D341Med (cell line): ENCODE results near the gene PFDN2.
"Not testable (repeated sequence)": the region's sequence is repeated elsewhere in the genome, so short reads cannot be mapped to it uniquely, and the experiment has no call there.

Experiments
- DNase-seq: peaks from one replicate; pipeline ENCODE4 v3.0.0; 2012; ENCODE audit warnings: low spot score

PFDN2 gene

DNA sequence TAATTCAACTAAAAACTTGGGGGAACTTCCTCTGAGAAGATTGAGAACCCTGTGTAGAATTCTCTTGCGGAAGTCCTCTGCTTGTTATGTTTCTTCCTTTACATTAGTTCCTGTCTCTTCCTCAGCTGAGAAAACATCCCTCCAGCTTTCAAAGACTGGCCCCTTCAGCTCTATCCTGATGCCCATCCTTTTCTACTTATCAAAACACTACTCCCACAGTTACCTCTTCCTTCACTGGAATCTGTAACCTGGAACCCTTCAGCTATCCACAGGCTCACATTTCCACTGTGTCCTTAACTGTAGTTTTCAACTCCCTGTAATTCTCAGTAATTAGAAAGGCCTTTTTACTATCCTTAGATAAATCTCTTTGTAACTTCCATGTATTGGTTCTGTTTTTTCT lies 20.6 kb upstream of the PFDN2 start:
- no peak for DNase-seq

DNA sequence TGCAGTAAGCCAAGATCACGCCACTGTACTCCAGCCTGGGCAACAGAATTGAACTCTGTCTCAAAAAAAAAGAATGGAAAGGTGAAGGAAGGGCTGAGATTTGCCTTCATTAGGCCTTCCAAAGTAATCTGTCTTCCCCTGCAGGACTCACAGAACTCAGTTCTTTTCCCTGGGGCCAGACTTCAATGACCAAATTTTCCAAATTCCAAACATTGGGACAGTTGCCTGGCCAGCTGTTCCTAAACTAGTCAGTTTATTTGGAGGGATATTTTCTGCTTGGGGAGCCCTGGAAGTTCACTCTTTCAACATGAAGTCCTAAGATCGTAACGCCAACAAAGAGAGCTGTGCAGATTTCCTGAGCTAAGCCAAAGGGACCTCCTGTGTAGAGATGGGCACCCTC lies 20.0 kb upstream of the PFDN2 start:
- DNase-seq, result no peak

DNA sequence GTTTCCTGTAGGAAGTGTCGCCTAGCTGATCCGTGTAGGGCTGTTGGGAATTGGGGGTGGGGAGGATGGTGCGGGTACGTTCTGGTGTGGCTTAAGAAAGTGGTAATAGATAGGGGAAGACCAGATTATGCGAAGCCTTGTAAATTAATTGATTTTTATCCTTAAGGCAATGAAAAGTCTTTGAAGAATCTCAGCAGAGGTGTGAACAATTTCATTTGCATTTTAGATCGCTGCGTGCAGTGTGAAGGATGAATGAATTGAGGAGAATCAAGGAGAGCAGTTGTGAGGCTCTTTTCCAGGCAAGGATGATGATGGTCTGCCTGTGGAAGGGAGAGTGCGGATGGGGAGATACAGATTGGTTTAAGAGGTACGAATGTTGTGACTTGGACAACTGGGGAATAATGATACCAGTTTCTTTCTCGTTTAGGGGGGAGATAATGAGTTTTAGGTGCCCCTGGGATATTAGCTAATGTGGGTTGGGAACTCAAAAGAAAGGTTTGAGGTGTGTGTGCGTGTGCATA lies 15.4 kb upstream of the PFDN2 start:
- no peak for DNase-seq

DNA sequence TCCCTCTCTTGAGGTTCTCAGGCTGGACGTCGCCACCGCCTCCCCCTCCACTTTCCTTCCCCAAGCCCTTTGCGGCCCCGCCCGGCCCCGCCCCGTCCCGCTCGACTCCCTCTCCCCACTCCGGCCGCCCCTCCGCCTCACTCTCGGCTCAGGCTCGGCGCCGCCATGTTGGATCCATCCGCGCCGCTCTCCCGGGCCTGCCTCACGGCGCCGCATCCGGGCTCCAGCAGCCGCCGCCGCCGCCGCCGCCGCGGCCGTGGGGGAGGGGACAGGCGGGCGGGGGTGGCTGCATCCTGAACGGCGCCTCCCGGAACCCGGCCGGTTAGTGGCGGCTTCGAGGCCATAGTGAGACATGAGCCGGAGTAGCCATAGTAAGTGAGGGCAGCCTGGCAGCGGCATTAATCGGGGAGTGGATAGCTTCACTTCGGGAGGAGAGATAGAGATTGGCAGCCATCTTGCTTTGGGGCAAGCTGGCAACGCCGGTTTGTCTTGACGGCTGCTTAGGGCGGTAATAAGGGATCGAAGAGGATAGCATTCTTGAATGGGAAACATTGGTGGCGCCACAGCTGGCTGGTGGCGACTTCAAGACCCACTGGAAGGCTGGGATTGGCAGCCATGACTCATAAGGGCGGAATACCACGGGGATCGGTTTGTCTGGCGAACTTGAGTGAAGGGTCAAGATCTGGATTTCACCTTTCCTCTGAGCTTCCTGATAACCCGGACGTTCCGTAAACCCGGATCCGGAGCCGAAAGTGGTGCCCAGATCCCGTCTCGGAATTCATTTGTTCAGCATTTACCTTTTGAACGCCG lies 14.8 kb upstream of the PFDN2 start, which contains the start of gene DEDD:
Gene DEDD (minus strand): TSS at position 258 of the 810 bp plus-strand sequence. CDS start 8,205 bp downstream, outside the sequence.
- peak; percentile 94 for DNase-seq

DNA sequence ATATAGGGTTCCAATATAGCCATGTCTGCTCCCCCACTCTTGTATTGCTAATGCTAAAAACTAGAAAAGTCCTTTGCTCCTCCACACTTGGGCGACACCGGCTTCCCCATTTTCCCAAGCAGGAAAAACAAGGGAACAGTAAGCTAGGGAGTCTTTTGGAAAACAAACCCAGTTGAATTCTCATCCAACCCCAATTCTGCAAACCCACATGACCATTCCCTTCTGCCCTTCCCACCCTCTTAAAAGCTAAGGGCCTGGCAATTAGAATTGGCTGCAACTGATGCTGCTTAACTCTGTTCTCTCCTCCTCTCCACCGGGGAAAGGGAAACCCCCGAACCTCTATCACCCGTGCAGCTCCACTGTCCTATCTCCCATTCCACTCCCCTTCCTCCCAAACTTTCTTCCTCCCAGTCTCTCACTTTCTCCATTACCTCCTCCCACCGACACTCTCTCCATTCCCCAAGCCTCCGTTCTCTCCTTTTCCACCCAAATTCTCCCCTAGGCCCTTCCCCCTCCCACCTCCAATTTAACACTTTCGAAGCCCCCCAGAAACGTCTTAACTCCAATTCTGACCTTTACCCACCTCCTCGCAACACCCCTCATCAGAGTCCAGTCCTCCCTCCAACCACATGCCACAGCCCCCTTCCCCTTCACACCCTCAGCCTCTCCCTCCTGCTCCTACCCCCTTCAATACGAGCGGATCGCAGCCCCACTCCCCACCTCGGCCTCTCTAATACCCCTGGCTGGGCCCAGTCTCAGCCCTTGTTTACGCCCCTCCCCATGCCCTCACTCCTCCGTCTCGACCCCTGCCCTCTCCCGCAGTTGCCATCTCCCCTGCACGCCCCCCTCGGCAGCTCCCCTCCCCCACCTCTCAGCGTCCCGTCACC lies 13.9 kb upstream of the PFDN2 start:
- DNase-seq, result peak; percentile 38

DNA sequence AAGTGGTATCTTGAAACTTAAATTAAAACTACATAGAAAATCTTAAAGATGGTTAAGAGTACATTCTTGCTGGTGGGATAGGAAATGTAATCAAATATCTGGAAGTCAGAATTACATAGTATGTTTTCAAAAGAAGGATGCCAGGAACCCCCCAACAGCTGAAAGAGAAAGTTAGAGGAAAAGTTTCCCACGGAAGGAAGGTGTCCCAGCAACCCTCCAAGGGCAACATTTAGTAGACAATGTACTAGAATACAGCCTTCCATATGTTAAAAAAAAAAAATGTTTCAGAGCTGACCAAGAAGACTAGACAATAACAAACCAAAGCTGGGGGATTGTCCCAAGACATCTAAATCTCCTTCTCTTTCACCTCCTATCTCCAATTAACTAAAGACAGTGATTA lies 12.4 kb upstream of the PFDN2 start:
- no peak for DNase-seq

DNA sequence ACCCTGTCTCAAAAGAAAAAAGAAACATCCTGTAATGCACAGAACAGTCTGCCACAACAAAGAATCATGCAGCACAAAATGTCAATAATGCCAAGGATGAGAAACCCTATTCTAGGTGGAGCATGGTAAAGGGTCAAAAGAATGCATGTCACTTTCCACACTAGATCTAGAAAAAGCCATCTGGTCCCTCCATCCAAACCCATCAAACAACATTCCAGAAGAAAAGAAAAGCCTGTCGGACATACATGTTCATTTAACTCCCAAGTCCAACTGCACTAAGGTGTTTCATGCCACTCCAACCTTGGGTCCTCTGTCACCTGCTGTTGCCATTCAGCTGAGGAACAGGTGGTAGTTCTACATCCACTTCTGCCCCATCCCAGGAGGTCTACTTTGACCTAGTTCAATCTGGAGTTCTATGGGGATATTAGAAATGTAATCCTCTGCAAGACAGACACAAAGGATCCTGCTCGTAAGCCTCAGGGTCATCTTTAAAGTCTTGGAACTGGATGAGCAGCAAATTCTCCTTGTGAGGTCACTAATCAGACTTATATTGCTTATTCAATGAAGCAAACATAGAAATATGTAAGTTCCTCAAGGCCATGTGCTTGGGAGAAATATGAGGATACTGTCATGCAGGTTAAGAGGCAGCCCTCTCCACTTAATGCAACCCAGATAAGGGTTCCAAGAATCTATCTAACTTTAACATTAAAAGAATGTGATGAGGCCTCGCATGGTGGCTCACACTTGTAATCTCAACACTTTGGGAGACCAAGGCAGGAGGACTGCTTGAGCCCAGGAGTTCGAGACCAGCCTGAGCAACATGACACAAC lies 11.0 kb upstream of the PFDN2 start:
- DNase-seq, result no peak

DNA sequence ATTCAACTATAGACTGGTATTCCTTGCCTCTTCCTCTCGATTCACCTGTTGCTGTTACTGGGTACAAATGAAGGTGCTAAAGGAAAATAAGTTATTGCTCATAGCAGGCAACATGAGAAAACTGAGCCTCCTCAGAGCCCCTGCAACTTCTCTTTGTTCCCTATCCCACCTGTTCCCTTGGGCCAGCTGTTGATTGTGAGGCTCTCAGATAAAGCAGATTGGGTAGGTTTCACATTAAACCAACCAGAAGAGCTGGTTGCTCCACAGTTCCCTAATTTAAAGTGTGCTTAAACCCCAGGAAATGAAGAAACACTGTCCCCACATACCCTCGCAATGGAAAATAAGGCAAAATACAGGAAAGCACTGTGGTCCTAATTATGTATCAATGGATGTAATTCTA lies 9.8 kb upstream of the PFDN2 start:
- no peak for DNase-seq

DNA sequence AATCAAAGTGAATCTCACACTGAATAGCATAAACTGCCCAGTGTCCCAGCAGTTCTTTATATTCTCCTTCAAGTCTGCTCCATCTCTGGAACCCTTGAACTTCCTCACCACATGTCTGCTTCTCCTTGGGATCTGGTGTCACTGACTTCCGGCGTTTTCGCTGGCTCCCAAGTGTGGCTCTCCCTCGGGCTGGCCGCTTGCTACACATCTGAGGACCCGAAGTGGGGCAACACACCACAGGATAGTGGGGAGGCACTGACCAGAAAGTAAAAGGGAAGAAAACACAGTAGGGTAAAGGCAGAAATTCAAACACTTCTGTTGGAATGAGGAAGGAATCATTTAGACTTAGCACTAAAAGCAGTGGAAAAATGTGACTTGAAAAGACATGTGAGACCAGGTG lies 5.1 kb upstream of the PFDN2 start:
- DNase-seq, result no peak

DNA sequence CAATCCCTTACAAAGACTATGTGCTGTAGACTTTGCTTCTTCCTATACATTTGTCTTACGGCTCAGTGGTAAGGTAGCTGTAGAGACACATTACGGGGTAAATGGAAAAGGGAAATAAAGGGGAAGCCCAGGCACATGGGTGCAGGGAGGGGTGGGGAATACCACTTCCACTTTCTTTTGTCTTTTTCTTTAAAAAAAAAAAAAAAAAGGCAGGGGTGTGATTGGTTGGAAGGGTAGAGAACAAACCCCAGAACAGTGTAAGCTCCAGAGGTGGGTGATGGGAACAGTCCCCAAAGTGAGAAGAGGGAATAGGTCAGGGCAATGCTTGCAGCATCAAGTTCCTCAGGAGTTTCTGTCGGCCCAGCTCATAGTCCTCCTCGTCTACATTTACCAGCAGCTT lies 4.0 kb upstream of the PFDN2 start:
- no peak for DNase-seq

DNA sequence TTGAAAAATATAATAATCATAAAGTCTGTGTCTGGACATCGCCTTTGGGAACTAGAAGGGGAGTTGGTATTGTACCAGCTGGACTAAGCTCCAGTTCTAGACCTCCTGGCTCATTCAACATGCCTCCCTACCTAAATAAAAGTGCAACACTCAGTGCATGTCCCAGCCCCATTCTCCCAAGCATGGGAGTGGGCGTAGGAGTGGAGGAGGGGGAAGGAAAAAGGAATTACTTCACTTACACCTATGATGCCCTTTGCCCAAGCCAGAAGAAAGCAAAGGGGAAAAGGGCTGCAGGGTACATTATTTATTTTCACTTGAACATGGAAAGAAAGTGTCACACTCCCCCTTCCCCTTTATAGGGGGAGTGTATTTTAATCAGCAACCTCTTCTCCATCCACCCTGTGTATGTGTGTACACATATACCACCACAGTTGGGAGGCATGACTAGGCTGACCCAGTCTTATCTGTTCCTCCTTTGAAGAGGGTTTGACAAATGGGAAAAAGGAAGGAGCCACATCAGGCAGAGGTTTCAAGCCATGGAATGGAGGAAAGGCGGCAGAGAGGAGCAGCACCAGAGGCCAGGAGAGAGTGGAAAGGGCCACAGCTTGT lies 3.3 kb upstream of the PFDN2 start:
- DNase-seq, result no peak

DNA sequence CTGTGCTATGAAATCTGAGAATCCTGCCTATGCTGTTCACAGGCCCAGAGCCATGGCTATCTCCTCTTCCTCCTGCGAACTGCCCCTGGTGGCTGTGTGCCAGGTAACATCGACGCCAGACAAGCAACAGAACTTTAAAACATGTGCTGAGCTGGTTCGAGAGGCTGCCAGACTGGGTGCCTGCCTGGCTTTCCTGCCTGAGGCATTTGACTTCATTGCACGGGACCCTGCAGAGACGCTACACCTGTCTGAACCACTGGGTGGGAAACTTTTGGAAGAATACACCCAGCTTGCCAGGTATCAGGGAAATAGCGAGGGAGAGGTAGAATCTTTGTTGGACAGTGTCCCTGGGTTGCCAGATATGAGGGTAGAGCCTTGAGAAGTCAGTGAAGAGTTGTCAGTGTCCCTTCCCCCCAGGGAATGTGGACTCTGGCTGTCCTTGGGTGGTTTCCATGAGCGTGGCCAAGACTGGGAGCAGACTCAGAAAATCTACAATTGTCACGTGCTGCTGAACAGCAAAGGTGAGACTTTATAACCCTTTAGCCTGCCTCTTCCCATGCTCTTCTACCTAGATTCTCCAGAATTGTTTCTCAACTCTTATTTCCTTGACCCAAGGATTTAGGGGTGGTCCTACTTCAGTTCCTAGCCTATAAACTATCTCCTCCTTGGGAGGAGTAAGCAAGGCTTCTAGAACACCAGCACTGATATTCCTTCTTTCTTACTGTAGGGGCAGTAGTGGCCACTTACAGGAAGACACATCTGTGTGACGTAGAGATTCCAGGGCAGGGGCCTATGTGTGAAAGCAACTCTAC lies 1.5 kb upstream of the PFDN2 start:
- peak; percentile 67 for DNase-seq

DNA sequence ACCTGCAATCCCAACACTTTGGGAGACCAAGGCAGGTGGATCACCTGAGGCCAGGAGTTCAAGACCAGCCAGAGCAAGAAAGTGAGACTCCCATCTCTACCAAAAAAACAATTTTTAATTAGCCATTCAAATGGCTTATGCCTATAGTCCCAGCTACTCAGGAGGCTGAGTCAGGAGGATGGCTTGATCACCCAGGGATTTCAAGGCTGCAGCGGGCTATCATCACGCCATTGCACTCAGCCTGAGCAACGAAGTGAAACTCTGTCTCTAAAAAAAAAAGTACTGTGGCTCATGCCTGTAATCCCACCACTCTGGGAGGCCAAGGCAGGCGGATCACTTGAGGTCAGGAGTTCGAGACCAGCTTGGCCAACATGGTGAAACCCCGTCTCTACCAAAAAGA lies 1.9 kb downstream of the PFDN2 start:
- not testable (repeated sequence) for DNase-seq

DNA sequence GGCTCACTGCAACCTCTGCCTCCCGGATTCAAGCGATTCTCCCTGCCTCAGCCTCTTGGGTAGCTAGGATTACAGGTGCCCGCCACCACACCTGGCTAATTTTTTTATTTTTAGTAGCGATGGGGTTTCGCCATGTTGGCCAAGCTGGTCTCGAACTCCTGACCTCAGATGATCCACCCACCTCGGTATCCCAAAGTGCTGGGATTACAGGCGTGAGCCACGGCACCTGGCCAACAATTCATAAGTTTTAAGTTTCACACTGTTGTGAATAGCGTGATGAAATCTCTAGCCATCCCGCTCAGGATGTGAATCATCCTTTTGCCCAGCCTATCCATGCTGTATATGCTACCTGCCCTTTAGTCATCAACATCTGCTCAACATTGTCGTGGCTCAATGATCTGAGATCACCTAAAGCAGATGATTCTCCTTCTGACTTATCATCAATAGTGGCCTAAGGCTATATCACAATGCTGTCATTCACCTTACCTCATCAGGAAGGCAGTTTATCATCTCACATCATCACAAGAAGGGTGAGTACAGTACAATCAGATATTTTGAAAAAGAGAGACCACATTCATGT lies 2.6 kb downstream of the PFDN2 start:
- no peak for DNase-seq

DNA sequence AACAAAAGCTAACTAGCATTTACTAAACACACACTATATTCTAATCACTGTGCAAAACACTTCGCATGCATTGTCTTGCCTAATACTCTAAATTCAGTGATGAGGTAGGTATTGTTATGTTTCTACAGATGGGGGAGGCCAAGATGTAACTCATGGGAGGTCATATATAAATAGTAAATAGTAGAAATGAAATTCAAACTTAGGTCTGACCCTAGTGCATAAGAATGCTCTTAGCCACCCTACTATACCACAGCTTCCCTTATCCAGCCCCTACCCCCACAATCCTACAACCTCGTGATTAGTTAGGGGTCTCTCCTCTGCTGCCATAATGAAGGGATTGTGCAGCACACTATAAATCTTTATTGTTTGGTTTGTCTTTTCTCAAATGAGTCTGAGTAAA lies 3.3 kb downstream of the PFDN2 start:
- no peak for DNase-seq

DNA sequence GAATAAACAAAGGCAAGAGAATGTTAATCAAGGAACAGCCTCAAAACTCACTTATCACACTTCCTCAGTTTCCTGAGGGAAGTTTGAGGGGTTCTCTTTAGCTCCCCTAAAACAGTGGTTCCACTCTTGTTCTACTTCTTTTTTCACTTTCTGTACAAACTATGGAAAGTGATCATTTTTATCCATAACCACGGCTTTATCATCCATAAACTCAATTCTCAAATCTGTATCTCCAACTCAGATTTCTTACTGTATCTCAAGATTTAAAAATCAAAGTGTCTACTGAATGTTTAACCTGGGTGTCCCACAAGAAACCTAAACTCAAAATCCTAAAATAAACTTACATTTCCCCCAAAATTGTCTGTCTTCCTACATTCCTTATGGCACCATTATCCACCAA lies 3.9 kb downstream of the PFDN2 start:
- DNase-seq, result no peak

DNA sequence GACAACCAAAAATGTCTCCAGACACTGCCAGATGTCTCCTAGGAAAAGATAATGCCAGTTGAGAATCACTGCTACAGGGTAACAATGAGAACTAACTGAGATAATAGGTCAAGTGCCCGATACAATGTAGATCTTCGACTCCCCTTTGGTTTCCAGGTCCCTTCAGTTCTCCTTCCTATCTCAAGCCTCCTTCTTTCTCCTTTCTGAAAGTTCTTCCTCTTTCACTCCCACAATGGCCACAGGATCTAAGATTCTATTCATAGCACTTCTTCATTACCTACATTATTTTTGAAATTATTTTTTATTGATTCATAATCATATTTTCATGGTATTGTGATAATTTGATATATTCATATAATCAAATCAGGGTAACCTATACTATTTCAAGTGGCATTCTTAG lies 6.3 kb downstream of the PFDN2 start:
- DNase-seq, result no peak

DNA sequence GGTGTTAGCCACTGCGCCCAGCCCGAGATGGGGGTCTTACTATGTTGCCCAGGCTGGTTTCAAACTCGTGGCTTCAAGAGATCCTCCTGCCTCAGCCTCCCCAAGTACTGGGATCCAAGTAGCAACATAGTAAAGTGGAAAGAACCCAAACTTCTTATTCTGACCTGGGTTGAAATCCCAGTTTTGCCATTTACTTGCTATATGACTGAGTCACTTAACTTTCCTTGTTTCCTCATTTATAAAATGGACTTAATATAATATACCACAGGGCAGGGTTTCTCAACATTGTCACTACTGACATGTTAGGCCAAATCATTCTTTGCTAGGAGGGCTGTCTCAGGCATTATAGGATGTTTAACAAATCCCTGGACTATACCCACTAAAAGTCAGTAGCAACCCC lies 6.7 kb downstream of the PFDN2 start:
- DNase-seq, result no peak

DNA sequence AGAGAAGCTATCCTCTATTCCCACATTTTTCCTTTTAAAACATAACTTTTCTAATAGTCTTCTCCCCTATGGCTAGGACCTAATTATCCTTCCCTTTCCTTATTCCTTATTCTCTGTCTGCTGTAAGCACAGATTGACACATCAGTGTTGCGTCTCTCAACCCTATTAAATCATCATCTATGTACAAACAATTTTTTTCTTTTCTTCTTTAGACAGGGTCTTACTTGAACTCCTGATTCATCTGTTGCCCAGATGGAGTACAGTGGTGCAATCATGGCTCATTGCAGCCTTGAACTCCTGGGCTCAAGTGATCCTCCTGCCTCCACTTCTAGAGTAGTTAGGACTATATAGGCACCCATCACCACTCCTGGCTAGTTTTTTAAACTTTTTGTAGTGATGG lies 11.4 kb downstream of the PFDN2 start:
- DNase-seq, result no peak

DNA sequence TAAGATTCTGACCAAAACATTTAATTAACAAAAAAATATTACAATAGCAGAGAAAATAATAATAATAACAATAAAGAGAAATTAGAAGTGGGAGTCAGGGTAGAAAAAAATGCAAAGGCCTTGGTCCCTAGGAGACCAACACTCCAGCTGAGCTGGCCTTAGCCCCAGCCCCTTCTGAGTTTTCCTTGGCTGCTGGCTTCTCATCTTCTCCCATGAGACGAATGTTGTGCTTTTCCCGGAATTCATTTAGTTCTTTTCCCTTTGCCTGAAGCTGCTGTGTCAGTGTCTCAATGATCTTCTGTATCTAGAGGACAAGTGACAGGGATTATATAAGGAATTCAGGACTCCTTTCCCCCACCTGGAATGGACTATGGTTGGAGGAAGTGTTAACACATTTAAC lies 17.3 kb downstream of the PFDN2 start:
- DNase-seq, result no peak
